HFF-Myc (cell line): ENCODE results near the gene XNDC1N.

ENCODE experiments used
- DNase-seq: peaks from one replicate; pipeline ENCODE4 v3.0.0-alpha.2; 2011; ENCODE audit warnings: low read depth; ENCODE audit errors: extremely low read depth
- H3K4me3 ChIP-seq: replicated peaks from 2 replicates; pipeline ENCODE4 v1.5.1; 2011; ENCODE audit warnings: low read depth, mild to moderate bottlenecking, control low read depth, low read length
- CTCF ChIP-seq: IDR thresholded peaks from 2 replicates; pipeline ENCODE4 v1.5.1; 2012; ENCODE audit warnings: mild to moderate bottlenecking, low read depth, low read length, control low read depth; ENCODE audit errors: missing control alignments

Gene XNDC1N

DNA sequence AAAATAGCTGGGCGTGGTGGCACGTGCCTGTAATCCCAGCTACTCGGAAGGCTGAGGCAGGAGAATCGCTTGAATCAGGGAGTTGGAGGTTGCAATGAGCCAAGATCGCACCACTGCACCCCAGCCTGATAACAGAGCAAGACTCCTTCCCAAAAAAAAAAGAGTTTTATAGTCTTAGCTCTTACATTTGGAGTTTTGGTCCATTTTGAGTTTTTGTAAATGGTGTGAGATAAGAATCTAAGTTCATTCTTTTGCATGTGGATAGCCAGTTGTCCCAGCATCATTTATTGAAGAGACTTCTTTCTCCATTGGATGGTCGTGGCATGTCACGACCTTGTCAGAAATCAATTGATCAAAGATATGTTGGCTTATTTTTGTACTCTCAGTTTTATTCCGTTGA lies 35.1 kb upstream of the XNDC1N start:
- no peak overlapping the region for H3K4me3 ChIP-seq
- DNase-seq: no peak
- TF ChIP-seq CTCF: no peak

GRCh38 chr11:71962428-71963038 lies 34.1 kb upstream of the XNDC1N start:
- no peak overlapping the region for H3K4me3 ChIP-seq
- TF ChIP-seq CTCF: no peak
- DNase-seq: no peak

DNA sequence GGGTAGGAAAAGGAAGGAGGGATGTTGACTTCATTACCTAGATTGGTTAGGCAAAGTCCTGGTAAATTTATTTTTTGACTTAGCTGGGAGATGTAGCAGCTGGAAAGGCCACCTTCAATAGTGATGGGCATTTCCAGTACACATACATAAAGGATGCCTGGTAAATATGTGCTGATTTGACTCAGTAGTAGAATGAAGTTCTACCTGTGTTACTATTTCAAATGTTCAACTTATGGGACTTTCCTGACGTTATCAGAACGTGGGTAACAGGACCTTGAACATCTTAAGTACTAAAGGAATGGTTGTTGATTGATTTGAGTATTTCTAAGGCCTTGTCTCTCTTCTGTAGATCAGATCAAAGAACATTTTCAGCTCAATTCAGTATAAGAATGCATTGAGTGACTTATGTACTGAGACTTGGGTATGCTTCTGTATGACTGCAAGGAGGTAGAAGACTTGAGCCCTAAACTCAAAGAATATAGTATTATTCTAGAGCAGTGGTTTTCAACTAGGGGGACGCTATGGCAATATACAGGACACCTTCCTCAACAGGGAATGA lies 27.6 kb upstream of the XNDC1N start:
- H3K4me3 ChIP-seq: no peak overlapping the region
- no peak for DNase-seq
- TF ChIP-seq CTCF: no peak

GRCh38 chr11:71951741-71952310 lies 23.4 kb upstream of the XNDC1N start:
- TF ChIP-seq CTCF: no peak
- DNase-seq: no peak

GRCh38 chr11:71949034-71949433 lies 20.6 kb upstream of the XNDC1N start:
- DNase-seq: no peak
- no peak overlapping the region for H3K4me3 ChIP-seq
- TF ChIP-seq CTCF: no peak

More at GRCh38 chr11:71951741-71952310, 23.4 kb upstream of the XNDC1N start:
- no peak overlapping the region for H3K4me3 ChIP-seq

DNA sequence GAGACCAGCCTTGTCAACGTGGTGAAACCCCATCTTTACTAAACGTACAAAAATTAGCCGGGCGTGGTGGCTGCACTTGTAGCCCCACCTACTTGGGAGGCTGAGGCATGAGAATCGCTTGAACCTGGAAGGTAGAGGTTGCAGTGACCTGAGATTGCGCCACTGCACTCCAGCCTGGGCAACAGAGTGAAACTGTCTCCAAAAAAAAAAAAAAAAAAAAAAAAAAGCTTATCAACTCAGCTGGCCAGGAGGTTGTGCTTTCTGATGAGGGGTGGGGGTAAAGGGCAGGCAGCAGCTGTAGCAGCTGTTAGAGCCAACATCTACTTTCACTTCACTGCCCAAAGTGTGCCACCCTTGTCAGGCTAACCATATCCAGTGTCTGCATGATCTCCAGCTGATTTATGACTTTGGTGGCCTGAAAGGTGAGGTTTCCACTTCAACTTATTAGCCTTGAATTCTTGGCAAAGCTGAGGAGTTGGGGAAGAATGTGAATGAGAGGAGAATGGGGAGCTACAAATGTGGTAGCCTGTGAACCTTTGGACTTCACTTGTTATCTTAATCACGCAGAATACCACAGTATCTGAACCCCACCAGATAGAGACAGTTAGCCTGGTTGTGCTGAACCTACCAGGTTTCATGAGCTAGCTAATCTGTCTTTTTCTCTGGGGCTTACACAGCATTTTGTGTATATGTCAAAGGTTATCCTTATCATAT lies 20.1 kb upstream of the XNDC1N start:
- no peak for TF ChIP-seq CTCF

More for the DNA sequence above, 20.1 kb upstream of the XNDC1N start:
- H3K4me3 ChIP-seq: no peak overlapping the region
- no peak for DNase-seq
